GM21390 (cell line): ENCODE measurements around the gene STX3.
"Not testable (repeated sequence)": the region's sequence is repeated elsewhere in the genome, so short reads cannot be mapped to it uniquely, and the experiment has no call there.

Source experiments
- ATAC-seq: cut with Tn5 transposase; IDR thresholded peaks from one replicate; pipeline ENCODE4 v1.9.1; 2021; ENCODE audit not compliant: unreplicated experiment

The STX3 gene

DNA sequence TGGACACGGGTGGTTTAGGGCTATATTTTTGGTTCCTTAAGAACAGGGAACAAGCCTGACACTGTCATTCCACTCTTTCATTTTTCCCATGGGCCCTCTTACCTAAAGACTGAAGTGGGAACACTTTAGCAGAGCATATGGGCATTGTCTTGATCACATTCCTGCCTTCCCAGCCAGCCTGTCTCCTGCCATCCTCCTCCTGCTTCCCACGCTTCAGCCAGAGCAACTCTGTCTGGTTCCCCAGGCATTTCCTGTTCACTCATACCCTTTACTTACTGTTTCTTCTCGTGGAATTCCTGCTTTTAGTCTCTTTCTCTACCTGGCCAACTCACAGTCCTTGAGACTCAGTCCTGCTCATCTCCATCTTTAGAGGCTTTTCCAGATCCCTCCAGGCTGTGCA, 32.6 kb downstream of the STX3 start:
- no peak for ATAC-seq

DNA sequence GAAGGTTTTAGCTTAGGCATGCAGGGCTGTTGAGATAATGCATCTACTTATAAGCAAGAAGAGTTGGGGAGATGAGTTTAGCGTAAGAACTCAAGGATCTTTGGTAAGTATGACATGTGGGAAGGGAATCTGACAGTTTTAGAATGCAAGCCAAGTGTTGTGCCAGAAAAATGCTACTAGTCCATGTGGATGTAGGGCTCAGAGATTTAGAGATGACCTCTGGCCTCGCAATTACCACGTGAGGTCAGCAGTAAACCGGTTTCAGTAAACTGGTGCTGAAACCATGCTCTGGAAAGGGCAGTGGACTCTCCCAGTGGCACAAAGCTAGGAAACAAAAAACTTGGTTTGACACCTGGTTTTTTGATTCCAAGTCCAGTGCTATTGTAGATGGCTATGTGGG, 36.5 kb downstream of the STX3 start:
- ATAC-seq: no peak

GRCh38 chr11:59792507-59792906, 37.3 kb downstream of the STX3 start:
- ATAC-seq: no peak

DNA sequence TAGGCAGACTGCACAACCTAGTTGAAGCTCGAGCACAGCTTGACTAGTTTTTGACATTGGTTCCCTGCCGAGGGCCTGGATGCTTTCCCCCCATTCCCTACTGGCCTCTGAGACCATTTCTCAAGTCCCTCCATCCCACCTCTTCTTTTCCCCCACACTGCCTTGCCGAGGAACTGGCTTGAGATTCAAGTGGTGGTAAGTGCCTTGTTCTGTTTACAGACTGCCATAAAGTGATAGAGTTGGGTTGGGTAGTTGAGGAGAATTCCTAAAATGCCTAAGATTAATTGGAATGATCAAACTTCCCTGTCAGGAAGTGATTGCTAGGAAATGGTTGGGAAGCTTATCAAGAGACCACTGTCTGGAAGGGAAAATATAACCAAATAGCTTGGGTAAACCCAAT, 39.2 kb downstream of the STX3 start:
- no peak for ATAC-seq

DNA sequence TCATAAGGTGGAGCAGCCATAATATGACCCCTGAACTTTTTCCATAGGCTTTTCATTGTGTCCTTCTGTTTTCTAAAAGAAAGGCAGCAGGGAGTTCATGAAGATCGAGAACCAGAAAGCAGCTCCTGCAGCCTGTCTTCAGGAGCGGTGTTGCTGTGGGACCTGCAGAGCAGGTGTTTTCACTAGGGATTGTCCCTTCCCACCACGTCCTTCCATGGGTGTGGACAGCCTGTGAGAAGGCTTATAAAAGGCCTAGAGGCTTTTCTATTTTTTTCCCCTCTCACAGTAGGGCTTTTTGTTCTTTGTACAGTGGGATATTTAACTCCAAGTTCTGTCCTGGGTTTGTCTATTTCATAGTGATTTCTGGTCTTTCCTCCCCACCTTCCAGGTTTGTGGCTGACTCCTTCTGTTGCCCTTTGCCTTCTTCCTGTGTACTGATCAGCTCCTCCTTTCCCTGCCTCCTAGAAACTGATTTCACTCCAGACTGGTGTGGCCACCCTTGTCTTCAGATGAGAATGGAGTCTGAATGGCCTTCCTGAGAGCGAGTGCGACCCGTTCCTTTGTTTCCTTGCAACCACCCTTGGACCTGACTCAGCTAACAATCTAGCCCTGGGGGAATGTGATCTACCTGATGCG, 45.3 kb downstream of the STX3 start:
- no peak for ATAC-seq

- ATAC-seq: no peak
Measured at GRCh38 chr11:59801160-59801706, 46.1 kb downstream of the STX3 start.

DNA sequence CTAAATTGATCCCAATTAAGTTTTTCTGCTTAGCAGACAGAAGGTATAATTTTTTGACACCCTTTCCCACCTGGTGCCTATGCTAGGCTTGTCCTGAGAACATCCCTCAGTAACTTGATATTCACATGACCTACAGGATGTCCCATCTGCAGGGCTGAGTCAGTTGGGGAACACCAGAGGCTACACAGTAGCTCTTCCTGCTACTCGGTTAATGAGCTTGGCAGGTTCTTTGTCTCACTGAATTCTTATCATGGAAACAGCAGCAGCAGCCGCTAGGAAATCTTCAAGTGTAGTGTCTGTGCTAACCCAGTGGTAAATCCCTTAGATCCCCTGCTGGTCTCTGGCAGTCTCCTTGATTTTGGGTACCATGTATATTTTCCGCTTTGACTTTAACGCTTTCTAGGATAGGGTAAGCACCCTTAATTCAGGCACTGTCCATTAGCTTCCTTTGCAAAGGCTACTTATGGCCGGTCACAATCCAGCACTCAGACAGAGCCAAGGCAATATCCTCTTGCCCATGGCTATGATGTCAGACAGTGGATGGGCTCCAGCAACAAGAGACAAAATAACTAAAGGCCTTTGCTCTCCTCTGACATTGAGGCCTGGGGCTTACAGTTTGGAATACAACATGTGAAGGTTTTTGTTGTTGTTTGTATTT, 46.9 kb downstream of the STX3 start:
- peak; percentile 18 for ATAC-seq

- peak; percentile 82 for ATAC-seq
Measured at GRCh38 chr11:59802639-59803176, 47.5 kb downstream of the STX3 start.

GRCh38 chr11:59804061-59804460, 48.9 kb downstream of the STX3 start:
- no peak for ATAC-seq

DNA sequence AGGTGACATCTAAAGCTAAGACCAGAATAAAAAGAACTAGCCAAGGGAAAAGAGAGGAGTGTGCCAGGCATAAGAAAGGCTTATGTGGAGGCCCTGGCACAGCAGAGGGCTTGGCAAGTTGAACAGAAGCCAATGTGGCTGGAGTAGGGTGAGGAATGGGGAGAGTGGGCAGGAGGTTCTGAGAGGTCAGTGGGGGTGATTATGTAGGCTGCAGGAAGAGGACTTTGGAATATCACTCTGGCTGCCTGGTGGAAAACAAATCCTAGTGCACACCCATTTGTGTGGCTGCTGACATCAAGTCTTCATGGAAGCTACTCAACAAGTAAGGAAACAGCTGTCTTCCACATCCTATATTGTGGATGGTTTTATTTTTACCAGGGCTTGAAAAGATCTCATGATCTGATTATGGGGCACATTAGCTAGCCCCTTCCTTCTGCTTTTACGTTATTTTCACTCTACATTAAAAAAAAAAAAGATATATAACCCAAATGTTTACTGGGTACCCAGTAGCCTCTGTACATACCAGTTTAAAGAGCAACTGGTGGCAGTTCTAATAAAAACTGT, 52.0 kb downstream of the STX3 start:
- ATAC-seq: no peak

DNA sequence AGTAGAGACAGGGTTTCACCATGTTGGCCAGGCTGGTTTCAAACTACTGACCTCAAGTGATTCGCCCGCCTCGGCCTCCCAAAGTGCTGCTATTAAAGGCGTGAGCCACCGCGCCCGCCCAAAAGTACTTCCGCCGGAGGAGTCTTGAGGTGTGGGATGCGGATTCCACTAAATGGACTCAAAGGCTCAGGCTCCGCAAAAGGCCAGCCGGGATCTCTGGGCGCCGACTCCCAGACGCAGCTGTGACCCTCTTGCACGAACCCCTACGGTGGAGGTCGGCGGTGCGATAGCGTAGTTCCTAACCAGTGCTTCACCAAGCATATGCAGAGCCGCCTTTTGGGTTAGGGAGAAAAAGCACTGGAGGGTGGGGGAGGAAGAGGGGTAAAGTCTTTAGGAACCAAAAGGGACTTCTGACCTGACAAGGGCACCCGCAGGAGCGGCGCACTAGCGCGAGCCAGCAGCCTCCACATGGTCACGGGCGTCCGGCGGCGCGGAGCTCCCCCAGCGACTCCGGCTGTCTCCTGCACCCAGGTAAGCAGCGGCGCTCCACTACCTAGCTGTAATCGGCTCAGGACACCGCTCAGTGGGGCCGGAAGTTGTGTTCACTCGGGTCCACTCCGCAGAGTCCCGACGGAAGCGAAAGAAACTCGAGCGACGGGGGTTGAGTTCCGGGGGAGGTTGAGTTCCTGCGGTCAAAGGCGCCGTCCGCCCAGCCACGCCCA, 55.2 kb downstream of the STX3 start, which contains the start of gene MRPL16:
TSS of gene MRPL16 (minus strand) at position 590 of the 722 bp plus-strand sequence. CDS start at position 470, 120 bp downstream.
- ATAC-seq: peak; percentile 97

DNA sequence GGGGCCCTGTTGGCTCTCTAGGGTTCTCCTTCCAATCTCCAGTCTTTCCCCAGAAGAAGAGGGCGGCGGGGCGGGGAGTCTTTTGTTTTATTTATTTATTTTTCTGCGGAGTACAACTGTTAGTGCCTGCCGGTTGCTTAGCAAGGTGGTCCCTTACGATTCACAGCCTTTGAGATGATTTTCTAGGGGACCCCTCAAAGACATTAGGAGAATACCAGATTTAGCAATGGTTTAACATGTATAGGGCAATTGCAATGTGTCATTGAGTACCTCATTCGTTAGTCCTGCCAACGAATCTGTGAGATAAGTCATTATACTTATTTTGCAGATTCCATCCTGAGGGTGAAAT, 55.7 kb downstream of the STX3 start:
- peak; percentile 3 for ATAC-seq

DNA sequence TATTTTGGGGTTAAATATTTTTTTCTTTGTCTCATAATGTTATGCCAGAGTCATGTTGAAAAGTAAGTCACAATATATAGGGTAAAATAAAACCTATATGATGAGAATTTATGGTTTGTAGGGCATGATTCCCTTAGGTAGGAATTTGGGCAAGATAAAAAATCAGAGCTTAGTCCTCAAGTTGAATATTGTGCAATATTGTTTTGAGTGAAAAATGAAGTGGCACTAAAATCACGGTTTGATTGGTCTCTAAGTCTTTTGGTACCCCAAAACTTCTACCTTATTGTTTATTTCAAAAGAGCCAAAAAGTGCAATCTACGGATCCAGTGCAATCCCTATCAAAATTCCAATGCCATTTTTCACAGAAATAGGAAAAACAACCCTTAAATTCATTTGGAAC, 57.0 kb downstream of the STX3 start:
- no peak for ATAC-seq

DNA sequence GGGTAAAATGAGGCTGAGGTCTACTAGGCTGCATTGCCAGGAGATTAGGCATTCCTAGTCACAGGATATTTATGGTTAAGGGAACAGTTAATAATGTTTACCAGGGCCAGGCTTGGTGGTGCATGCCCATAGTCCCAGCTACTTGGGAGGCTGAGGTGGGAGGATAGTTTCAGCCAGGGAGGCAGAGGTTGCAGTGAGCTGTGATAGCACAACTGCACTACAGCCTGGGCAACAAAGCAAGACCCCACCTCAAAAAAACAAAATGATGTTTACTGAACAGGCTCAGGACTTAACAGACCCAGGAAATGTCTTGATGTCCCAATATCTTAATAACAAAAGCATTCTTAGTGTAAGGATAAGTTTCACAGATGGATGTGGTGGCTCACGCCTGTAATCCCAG, 58.2 kb downstream of the STX3 start:
- no peak for ATAC-seq

DNA sequence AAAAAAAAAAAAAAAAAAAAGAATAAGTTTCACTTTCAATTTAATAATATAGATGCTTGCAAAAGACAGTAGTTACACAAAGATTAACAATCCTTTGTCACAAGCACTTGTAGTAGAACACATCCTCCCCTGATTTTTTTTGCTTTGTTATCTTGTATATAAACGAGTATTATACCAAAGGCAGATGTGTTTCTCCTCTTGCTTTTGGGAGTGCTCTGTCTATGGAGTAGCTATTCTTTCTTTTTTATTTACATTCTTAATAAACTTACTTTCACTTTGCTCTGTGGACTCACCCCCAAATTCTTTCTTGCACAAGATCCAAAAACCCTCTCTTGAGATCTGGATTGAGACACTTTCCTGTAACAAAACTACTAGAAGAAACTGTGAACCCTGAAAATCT, 58.8 kb downstream of the STX3 start:
- ATAC-seq: no peak

DNA sequence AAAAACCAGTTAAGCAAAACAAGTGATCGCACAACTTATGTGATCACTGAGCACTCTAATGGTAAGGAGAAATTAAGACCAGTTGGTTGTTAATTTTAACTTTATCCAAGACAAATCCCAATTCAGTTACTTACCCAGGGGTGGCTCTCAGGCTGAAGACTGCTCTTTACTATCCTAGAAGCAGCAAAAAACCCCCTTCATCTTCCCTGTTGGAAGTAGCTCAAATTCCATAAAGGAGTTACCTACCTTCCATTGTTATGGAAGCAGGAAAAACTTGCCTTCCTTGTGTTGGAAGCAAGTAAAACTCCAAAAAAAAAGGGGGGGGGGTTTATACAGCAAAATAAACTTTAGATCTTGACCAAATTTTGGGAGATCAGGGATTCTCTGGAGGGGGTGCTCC, 60.6 kb downstream of the STX3 start:
- ATAC-seq: no peak

DNA sequence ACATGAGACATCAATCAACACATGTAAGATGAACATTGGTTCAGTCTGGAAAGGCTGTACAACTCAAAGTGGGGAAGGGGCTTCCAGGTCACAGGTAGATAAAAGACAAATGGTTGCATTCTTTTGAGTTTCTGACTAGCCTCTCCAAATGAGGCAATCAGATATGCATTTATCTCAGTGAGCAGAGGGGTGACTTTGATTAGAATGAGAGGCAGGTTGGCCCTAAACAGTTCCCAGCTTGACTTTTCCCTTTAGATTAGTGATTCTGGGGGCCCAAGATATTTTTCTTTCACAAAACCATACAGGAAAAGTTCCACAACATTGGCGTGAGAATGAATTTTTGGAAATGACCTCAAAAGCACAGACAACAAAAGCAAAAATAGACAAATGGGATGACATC, 61.3 kb downstream of the STX3 start:
- ATAC-seq: not testable (repeated sequence)

DNA sequence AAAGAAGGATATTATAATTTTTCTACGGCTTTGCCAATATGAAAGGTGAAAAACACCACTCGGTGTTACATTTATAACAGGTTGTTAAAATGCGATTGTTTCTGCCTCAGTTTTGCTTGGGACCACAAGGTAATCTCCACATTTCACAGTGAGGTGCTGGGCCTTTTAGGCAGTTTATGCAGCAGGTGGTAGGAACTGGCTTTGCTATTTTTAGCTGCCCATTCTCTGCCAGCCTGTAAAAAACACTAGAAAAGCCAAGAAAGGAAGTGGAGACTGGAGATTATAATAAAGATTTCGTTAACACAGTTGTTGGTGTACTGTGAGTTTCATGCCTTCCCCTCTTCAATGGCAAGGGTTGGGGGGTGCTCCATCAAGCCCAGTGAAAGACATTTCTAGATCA, 63.4 kb downstream of the STX3 start:
- no peak for ATAC-seq

DNA sequence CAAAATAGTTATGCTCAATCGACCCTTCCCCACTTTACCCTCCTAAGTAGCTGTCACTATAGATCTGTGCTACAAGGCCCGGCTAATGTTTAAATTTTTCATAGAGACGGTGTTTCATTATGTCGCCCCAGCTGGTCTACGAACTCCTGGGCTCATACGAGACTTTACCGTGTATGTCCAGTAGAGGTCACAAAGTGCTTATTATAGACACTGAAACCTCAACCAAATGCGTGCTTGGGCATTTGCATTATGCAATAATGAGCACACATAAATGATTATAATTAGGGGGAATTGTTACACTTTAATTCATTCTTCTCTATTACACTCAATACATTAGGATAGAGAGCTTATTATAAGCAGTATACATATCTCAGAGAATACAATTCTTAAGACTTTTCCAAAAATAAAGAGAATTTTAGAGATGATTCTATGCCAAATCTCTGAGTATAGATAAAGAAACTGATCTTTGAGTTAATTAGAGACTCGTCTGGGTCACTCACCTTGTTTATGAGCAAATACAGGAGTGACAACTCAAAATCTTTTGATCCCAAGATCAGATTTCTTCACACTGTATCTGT, 67.9 kb downstream of the STX3 start:
- peak; percentile 84 for ATAC-seq

DNA sequence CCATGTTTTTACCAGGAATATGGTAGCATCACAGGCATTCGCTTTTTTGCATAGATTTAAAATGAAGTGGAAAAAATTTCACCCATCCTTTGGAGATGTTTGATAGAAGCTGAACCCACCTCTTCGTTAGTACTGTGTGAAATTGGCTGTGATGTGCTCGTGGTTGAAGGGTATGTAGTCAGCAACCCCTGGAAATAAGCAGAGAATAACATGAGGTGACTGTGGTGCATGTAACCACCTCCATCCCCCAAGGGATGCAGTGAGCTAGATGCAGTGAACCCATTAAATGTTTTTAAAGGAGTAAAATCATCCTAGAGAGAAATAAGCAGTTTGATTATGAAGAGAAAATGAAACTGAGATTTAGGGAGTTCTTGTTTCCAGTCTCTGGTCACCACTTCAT, 74.2 kb downstream of the STX3 start:
- no peak for ATAC-seq

DNA sequence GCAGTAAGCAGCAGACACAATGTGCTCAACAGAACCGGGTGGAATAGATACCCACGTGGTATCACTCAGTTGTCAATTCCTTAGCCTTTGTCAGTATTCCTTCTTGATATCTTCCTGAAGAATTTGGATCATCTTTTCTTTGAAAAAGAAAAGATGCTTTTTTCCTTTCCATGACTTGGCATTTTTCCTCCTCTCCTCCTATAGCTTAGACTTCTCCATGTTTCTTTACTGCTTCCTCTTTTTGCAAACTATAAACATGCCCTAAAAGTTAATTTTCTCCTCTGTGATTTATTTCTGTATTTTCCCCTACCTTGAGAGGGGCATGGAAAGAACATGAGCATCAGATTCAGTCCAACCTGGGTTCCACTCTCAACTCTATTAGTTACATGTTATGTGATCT, 78.4 kb downstream of the STX3 start:
- no peak for ATAC-seq
